K562 (cell line): ENCODE results near the gene TUBA1B. TPM values are rescaled to one million over a fixed set of nuclear protein-coding genes. Genes with fewer than 3 reads are reported as not detected.

Experiments
- HDGF ChIP-seq: fragments of 450-650 bp; IDR thresholded peaks from 2 replicates; pipeline ENCODE4 v1.6.1; 2016
- HMG20A ChIP-seq: fragments of 450-650 bp; formaldehyde crosslinking; conservative IDR thresholded peaks from 2 replicates; pipeline ENCODE4 v1.4.0; 2020; ENCODE audit warnings: mild to moderate bottlenecking, mixed read lengths
- JUNB ChIP-seq: fragments of 450-650 bp; formaldehyde crosslinking; conservative IDR thresholded peaks from 2 replicates; pipeline ENCODE4 v1.4.0; 2020; ENCODE audit warnings: mild to moderate bottlenecking
- MAFK ChIP-seq: IDR thresholded peaks from 2 replicates; pipeline ENCODE4 v1.6.1; 2011; ENCODE audit warnings: low read length, improper control_type of control experiment
- MEIS2 ChIP-seq: fragments of 450-650 bp; IDR thresholded peaks from 2 replicates; pipeline ENCODE4 v1.6.1; 2014; ENCODE audit warnings: mild to moderate bottlenecking; ENCODE audit not compliant: partially characterized antibody
- RBFOX2 ChIP-seq: fragments of 200-400 bp; formaldehyde crosslinking; IDR thresholded peaks from 2 replicates; pipeline ENCODE4 v1.6.1; 2017; ENCODE audit warnings: low read depth, mild to moderate bottlenecking, low read length, moderate library complexity
- SNRNP70 ChIP-seq: fragments of 200-400 bp; formaldehyde crosslinking; optimal IDR thresholded peaks from 2 replicates; pipeline ENCODE3; 2017; ENCODE audit warnings: low read depth, low read length
- TCFL5 ChIP-seq: fragments of 250-450 bp; sonication (Bioruptor Pico); conservative IDR thresholded peaks from 2 replicates; pipeline ENCODE4 v1.6.1; 2021; ENCODE audit warnings: mild to moderate bottlenecking, moderate library complexity, matching md5 sums
- ZBTB8A ChIP-seq: fragments of 450-650 bp; IDR thresholded peaks from 2 replicates; pipeline ENCODE4 v1.6.1; 2018; ENCODE audit warnings: mild to moderate bottlenecking, moderate library complexity; ENCODE audit not compliant: partially characterized antibody
- ZNF217 ChIP-seq: sonication (generic); formaldehyde crosslinking; IDR thresholded peaks from 2 replicates; pipeline ENCODE4 v1.8.0; 2022; ENCODE audit warnings: mild to moderate bottlenecking, missing genetic modification reagents
- ZNF232 ChIP-seq: sonication (generic); formaldehyde crosslinking; IDR thresholded peaks from 2 replicates; pipeline ENCODE4 v1.8.0; 2022; ENCODE audit warnings: mild to moderate bottlenecking, missing genetic modification reagents
- ZNF644 ChIP-seq: fragments of 200-800 bp; sonication (Bioruptor generic); IDR thresholded peaks from 2 replicates; pipeline ENCODE4 v1.6.1; 2016; ENCODE audit warnings: low read depth, missing genetic modification characterization, missing compliant biosample characterization
- polyA plus RNA-seq, 8 experiments: library from polyadenylated mRNA; depleted of rRNA in 4 of 8; stranded (reverse) in 5 of 8; unstranded in 3 of 8; fragments of >200 nt; fragmentation: Nextera tagmentation in 2 of 8; fragmentation: Illumina TruSeq in 1 of 8; extraction: Ambion mirVana in 2 of 8; extraction: Trizol in 1 of 8; gene quantifications; 2 replicates each; pipeline versions ENCODE4 v1.2.1 to v1.2.3, GENCODE V29; 2011 to 2014; ENCODE audit warnings: inconsistent platforms in 1 of 8, missing spikeins in 1 of 8
- total RNA-seq, 7 experiments: library from RNA; depleted of rRNA in 6 of 7; stranded (reverse); fragments of >200 nt in 6 of 7; fragmentation: Illumina TruSeq in 2 of 7; extraction: Trizol in 2 of 7; gene quantifications; 2 replicates each; pipeline versions ENCODE4 v1.2.1 to v1.2.3, GENCODE V29; 2011 to 2021; ENCODE audit warnings: low replicate concordance in 1 of 7
- TF ChIP-seq, protein P1 (sequence below): fragments of 450-650 bp; IDR thresholded peaks from 2 replicates; pipeline ENCODE4 v1.7.1; 2018; ENCODE audit warnings: mild to moderate bottlenecking, low read depth; ENCODE audit not compliant: partially characterized antibody
- TF ChIP-seq, protein P2 (sequence below): sonication (generic); formaldehyde crosslinking; IDR thresholded peaks from 2 replicates; pipeline ENCODE4 v1.9.0; 2022; ENCODE audit warnings: mild to moderate bottlenecking, missing genetic modification reagents

Gene TUBA1B
- total and polyA plus RNA-seq, 9 of the 15 experiments (the other 6 are each of a cell fraction or from before 2014, with no cell fraction given): 2,189 to 4,624 (median 2,628) TPM

DNA sequence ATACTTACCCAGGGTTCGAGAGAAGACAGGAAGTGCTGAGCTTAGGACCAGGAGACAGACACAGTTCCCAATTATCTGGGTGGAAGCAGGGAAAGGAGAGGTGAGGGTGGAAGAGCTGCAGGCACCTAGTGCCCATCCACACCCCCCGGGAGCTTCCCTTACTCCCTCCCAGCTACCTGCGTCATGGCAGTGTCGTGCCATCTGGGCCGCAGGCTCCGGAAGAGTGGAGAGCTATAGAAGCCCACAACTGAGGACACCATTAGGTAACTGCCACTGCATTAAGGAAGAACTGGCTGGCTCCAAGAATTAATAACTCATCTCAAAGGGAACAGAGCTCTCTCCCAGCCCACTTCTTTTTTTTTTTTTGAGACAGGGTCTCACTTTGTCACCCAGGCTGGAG is 30.8 kb downstream of the TUBA1B start (continued):
- TF ChIP-seq, protein P1, sequence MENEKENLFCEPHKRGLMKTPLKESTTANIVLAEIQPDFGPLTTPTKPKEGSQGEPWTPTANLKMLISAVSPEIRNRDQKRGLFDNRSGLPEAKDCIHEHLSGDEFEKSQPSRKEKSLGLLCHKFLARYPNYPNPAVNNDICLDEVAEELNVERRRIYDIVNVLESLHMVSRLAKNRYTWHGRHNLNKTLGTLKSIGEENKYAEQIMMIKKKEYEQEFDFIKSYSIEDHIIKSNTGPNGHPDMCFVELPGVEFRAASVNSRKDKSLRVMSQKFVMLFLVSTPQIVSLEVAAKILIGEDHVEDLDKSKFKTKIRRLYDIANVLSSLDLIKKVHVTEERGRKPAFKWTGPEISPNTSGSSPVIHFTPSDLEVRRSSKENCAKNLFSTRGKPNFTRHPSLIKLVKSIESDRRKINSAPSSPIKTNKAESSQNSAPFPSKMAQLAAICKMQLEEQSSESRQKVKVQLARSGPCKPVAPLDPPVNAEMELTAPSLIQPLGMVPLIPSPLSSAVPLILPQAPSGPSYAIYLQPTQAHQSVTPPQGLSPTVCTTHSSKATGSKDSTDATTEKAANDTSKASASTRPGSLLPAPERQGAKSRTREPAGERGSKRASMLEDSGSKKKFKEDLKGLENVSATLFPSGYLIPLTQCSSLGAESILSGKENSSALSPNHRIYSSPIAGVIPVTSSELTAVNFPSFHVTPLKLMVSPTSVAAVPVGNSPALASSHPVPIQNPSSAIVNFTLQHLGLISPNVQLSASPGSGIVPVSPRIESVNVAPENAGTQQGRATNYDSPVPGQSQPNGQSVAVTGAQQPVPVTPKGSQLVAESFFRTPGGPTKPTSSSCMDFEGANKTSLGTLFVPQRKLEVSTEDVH: no peak
- TF ChIP-seq JUNB (CRISPR knock-in tag) (no peak), RBFOX2 (no peak), ZNF232 (CRISPR knock-in tag) (no peak), MAFK (no peak), HMG20A (CRISPR knock-in tag) (no peak), MEIS2 (no peak), ZNF217 (CRISPR knock-in tag) (no peak), ZNF644 (tag) (no peak), TCFL5 (CRISPR knock-in tag) (no peak), ZBTB8A (no peak), SNRNP70 (no peak), HDGF (no peak)
- TF ChIP-seq, protein P2, sequence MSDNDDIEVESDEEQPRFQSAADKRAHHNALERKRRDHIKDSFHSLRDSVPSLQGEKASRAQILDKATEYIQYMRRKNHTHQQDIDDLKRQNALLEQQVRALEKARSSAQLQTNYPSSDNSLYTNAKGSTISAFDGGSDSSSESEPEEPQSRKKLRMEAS (CRISPR knock-in tag): no peak
- TF ChIP-seq, all 486 proteins: peak for 0
